GM18519 (cell line): Measurements from ENCODE around the gene ZFP91.

ENCODE experiments used
- ATAC-seq: cut with Tn5 transposase; IDR thresholded peaks from one replicate; pipeline ENCODE4 v1.9.1; 2021; ENCODE audit warnings: mild to moderate bottlenecking, moderate library complexity; ENCODE audit not compliant: unreplicated experiment, low FRiP score

ZFP91 gene

GRCh38 chr11:58579192-58580129 is 598 bp downstream of the ZFP91 start:
- peak; percentile 33 for ATAC-seq

- ATAC-seq, result no peak
These were observed 1.4 kb downstream of the ZFP91 start for GRCh38 chr11:58580311-58580710.

- ATAC-seq, result no peak
These were observed 3.6 kb downstream of the ZFP91 start for GRCh38 chr11:58582437-58582836.

GRCh38 chr11:58586998-58587397 is 8.1 kb downstream of the ZFP91 start:
- ATAC-seq, result no peak

- no peak for ATAC-seq
These were observed 12.8 kb downstream of the ZFP91 start for GRCh38 chr11:58591659-58592058.

GRCh38 chr11:58592760-58593472 is 14.1 kb downstream of the ZFP91 start:
- ATAC-seq, result no peak

DNA sequence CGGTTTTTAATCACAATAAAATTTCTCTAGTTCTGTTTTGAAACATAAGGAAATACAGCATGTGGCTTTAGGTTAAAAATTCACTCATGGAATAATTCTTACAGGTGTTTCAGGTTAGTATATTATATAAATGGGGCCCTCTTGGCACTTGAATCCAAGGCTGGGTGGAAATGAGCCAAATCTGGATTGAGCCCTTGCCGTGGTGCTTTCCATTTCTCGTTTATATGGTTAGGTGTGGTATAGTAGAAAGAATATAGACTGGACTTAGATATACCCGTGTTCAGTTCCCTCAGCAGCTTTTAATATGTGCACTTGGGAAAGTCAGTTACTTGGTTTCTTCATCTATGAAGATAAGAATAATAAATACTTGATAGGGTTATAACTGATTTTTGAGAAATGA is 16.0 kb downstream of the ZFP91 start:
- no peak for ATAC-seq

- ATAC-seq, result no peak
These were observed 17.8 kb downstream of the ZFP91 start for GRCh38 chr11:58596621-58597020.

- no peak for ATAC-seq
These were observed 18.8 kb downstream of the ZFP91 start for GRCh38 chr11:58597486-58598144.

- ATAC-seq, result no peak
These were observed 21.6 kb downstream of the ZFP91 start for GRCh38 chr11:58600510-58600909.

DNA sequence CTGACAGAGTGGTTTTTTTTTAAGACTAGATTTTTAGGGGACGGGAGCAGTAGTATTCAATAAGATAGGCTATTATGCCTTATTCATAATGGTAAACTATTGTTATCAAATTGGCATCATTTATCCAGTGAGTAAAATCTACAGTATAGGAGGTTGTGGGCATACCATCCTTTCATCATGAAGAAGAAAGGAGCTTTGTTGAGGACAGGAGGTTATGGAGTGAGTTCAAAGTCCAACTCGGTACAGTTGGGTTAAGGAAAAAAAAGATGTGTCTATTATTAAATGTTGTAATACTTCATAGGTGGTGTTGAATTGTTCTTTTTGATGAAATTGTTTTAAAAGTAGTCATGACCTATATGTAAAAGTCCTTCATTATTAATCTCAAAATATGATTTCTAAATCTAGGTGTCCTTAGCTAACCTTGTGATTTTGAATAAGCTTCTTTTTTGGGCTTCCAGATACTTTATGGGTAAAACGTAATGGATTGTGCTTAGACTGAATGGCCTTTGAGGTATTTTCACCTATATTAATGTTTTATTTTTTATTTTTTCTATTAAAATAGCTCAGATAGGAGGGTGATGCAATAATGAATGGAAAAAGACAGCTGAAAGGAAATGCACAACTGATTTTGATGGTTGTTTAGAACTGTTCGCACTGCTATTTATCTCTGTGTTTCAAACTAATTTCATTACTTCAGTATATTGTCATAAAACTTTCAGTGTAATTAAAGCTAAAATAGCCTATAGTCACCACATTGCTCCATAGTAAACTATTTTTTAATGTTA is 28.3 kb downstream of the ZFP91 start:
- no peak for ATAC-seq

- ATAC-seq, result no peak
These were observed 29.5 kb downstream of the ZFP91 start for GRCh38 chr11:58608331-58608730.

- ATAC-seq, result no peak
These were observed 30.9 kb downstream of the ZFP91 start for GRCh38 chr11:58609723-58610122.

GRCh38 chr11:58613228-58613627 is 34.4 kb downstream of the ZFP91 start:
- ATAC-seq, result no peak

GRCh38 chr11:58615559-58615958 is 36.7 kb downstream of the ZFP91 start:
- no peak for ATAC-seq

DNA sequence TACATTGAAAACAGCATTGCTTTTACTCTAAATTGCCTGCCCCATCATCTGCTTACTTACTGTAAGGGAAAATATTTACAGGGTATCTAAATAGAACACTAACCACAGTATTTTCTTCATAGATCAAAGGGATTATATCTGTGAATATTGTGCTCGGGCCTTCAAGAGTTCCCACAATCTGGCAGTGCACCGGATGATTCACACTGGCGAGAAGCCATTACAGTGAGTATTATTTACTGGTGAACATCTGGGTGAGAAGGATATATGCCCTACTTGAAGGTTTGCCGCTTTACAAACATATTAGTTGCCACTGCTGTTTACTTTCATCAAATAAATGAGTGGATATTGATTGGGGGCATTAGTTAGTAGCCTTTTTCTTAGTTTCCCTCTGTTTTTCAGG is 37.7 kb downstream of the ZFP91 start:
- no peak for ATAC-seq

DNA sequence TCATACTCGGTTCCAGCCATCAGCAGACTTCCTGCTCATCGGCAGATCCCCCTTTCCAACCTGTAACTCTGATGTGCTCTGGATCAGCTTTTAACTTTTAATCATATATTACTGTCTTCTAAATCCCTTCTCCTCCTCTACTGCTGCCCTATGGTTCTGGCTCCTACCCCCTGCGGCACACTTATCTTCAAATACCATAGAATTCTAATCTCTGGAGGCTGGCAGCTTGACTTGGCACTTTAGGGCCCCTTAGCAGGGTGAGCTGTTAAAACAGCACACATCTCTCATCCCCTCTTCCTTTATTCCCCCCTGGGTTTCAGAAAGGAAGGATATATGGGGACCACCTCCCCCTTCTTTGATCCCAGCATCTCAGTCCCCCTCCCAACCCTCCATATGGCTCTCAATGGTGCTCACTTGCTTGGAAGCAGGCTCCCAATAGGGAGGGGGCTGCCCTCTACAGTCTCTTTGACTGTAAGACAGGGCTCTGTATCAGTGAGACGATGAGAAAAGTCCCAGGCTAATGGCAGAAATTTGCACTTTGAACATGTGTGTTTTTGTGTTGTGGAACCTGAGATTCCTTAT is 39.2 kb downstream of the ZFP91 start:
- no peak for ATAC-seq

GRCh38 chr11:58621586-58622262 is 42.9 kb downstream of the ZFP91 start:
- ATAC-seq, result peak; percentile 38

- ATAC-seq, result no peak
These were observed 43.5 kb downstream of the ZFP91 start, which contains the start of gene CNTF for GRCh38 chr11:58622344-58622743. CNTF (plus strand) TSS chr11:58622665; CDS start chr11:58622753, 88 bp downstream.
